Stimulated activated CD4-positive, alpha-beta T cell treated with anti-CD3 and anti-CD28 coated beads, Interleukin-1b, Interleukin-23, amount 100 ng/mL, for 48 hours (primary cell): ENCODE results near the gene CDX1.

Experiments used
- DNase-seq: peaks from one replicate; pipeline ENCODE4 v3.0.0-alpha.2; 2020

CDX1 gene

GRCh38 chr5:150184990-150185912, 18.7 kb downstream of the CDX1 start:
- no peak for DNase-seq

- DNase-seq, result no peak
These were observed 19.6 kb downstream of the CDX1 start for GRCh38 chr5:150186137-150186536.

- no peak for DNase-seq
These were observed 20.3 kb downstream of the CDX1 start for GRCh38 chr5:150186897-150187296.

DNA sequence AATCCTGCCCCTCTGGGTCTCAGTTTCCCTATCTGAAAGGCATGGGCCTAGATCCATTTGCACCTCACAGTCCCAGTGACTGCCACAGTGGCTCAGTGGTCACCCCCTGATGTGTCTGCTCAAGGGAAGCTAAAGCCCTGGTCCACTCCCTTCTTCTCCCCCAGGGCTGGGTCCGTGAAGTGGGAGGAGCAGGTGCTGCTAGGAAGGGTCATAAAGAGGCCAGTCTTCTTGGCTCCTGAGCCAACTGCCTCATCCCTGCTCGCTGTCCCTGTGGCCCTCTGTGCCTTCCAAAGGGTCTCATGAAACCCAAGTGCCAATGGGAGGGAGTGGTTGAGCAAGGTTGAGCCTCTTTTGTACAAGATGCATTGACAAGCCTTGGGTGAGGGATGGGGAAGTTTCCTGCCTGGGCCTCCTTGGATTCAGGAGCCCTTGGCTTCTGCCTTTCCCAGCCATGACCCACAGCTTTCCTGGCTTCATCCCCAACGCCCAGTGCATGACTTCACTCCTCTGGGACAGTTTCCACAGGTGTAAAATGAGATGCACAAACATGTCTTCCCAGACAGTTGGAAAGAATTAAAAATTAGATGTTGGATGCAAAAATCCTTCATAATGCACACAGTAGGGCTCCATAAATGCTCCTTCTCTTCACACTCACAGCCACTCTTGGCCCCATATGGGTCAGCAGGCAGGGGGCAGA, 21.7 kb downstream of the CDX1 start:
- no peak for DNase-seq

DNA sequence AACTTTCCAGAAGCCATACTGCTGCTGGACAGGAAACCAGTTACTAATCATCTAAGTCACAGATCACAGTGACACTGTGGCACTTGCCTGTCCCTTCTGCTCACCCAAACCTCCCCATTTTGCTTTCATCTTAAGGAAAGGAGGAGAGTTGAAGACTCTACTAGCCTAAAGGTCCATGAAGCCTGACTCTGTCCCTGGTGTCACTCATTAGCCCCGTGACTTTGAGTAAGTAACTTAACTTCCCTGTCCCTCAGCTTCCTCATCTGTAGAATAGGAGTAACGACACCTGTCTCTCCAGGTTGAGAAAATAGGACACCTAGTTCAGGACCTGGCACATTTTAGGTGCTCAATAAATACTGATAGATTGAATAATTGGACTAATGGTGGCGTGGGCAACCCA, 22.7 kb downstream of the CDX1 start:
- no peak for DNase-seq

DNA sequence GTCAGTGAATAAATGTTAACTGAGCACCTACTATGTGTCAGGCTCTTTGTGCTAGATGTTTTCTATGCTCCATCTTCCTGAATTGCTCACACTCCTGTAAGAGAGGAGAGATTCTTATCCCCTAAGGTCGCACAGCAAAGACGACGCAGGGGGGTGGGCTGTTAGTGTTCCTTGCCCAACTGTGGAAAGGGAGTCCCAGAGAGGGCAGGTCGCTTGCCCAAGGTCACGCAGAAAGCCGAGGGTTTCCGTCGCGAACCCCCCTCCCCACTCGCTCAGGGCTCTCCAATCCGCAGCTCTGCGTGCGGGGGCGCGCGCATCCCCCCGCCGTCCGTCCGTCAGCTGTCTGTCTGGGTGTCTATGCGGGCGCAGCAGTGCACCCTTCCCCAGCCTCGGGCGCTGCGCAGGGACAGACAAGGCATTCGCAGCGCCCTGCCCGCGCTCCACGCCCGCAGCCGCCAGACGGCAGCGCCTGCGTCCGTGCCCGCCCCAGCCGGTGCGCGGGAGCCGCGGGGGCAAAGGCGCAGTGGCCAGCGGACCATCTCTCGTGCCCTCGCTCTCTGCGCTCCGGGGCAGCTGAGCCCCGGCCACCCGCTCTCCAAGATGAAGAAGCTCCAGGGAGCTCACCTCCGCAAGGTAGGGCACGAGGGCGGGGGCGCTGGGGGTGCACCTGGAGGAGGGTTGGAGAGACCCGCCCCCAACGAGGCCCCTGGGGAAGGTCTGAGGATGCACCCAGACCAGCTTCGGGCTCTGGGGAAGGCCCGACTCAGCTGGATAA, 23.3 kb downstream of the CDX1 start, which contains the start of gene SLC6A7:
TSS of gene SLC6A7 (plus strand) at position 335 of the 775 bp plus-strand sequence. CDS start at position 601, 266 bp downstream.
- DNase-seq, result no peak

DNA sequence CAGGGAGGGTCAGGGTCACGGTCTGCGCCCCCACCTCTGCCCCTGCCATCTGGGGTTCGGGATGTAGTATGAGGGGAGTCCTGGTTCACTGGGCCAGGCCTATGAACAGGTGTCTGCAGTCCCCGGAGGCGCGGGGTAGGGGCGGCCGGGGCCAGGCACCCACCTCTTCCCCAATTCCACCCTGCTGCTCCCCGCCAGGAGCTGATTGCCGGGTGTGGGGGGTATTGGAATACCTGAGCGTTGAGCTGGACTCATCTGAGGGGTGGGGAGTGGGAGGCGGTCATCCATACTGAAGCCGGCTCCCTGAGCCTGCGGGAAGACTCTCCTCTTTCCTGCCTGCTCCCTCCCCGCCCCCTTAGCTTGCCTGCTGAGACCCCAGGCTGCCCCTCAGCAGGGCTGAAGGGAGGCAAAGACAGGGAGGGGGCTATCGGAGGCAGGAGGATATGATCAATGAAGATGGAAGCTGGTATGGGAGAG, 24.0 kb downstream of the CDX1 start:
- no peak for DNase-seq

DNA sequence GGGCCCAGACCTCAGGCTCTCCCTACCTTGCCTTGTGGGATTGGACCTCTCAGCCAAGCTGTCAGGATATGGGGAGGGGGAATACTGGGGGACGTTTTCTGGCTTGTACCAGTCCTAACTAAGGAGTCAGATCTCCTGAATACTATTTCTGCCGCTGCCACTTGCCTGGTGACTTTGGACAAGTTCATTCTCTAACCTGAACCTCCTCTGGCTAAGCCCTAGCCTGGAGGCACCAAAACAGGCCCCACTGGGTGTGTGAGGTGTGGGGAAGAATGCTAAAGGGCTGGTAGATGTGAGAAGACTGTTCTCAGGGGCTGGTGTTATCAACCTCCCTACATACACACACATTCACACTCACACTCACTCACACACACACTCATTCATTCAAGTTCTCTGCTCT, 24.4 kb downstream of the CDX1 start:
- no peak for DNase-seq

GRCh38 chr5:150192462-150192861, 25.9 kb downstream of the CDX1 start:
- no peak for DNase-seq

DNA sequence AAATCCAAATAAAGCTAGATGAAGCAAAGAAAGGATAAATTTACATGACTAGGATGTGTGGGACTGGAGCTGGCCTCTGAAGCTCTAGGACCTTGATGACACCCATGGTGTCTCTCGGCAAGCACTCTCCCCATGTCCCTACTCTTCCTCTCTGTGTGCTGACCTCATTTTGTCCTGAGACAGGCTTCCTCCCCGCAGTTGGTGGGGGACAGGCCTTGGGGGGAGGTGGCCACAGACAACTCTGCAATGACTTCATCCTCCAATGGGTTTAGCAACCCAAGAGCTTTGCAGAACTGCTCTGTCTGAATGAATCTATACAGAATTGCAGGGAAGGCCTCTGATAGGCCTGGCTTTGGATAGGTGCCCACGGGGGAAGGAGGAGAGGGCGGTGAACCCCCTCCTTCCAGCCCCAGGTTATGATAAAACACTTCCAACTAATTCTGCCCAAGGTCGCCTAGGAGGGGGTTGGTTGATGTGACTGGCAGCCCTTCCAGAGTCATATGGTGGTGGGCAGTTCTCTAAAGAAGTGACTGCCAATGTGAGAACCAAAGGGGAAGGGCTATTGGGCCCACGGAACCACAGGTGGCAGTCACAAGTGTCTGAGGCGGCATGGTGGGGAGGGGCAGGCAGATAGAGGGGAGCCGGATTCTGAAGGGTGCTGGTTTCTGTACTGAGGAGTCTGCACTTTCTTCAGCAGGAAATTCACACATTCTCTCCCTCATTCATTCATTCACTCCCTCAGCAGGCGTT, 29.3 kb downstream of the CDX1 start:
- no peak for DNase-seq

GRCh38 chr5:150196514-150196913, 29.9 kb downstream of the CDX1 start:
- DNase-seq, result no peak

GRCh38 chr5:150196986-150197385, 30.4 kb downstream of the CDX1 start:
- no peak for DNase-seq

GRCh38 chr5:150197476-150197875, 30.9 kb downstream of the CDX1 start:
- DNase-seq, result no peak

DNA sequence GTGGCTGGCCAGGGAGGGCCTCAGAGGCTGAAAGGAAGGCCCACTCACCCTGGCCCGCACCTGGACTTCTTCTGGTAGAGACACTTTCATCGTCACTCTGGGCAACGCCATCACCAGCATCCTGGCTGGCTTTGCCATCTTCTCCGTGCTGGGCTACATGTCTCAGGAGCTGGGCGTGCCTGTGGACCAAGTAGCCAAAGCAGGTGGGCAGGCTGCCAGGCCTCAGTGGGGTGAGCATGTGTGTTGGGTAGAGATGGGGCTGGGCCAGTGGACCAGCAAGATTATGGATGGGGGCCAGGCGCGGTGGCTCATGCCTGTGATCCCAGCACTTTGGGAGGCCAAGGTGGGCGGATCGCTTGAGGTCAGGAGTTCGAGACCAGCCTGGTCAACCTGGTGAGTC, 35.9 kb downstream of the CDX1 start:
- no peak for DNase-seq

DNA sequence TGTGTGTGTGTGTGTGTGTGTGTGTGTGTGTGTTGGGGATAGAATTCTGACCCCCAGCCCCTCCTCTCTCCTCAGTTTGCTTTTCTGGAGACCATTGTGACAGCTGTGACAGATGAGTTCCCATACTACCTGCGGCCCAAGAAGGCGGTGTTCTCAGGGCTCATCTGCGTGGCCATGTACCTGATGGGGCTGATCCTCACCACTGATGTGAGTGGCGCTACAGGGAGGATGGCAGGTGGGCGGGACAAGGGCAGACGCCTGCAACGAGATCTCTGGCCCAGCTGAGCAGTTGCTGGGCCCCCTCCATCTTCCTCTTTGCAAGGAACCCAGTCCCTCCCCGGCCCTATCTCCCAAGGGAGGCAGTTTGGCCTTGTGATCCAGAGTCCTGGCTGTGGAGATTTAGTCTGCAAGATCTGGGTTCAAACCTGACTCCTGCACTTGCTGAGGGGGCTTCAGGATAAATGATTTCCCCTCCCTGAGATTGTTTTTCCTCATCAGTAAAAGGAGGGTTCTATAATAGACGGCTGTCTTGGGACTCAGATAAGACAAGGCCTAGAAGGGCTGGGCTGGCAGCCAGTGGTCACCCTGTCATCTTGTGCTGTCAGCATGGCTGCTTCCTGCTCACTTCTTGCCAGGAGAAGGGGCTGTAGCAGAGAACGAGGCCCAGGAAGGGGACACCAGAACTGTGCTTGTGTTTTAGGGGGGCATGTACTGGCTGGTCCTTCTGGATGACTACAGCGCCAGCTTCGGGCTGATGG, 37.4 kb downstream of the CDX1 start:
- no peak for DNase-seq

DNA sequence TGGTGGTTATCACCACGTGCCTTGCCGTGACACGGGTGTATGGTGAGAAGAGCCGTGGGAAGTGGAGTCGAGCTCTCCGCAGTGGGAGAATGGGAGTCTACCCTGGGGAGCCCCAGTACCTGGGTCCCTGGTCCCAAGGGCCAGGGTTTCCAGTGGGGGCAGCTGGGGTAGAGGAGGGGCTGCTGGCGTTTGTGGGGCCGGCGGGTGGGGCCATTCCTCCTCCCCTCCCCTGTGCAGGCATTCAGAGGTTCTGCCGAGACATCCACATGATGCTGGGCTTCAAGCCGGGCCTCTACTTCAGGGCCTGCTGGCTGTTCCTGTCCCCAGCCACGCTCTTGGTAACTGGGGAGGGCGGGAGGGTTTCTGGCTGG, 38.0 kb downstream of the CDX1 start:
- no peak for DNase-seq

GRCh38 chr5:150206098-150206778, 39.7 kb downstream of the CDX1 start:
- DNase-seq, result no peak

DNA sequence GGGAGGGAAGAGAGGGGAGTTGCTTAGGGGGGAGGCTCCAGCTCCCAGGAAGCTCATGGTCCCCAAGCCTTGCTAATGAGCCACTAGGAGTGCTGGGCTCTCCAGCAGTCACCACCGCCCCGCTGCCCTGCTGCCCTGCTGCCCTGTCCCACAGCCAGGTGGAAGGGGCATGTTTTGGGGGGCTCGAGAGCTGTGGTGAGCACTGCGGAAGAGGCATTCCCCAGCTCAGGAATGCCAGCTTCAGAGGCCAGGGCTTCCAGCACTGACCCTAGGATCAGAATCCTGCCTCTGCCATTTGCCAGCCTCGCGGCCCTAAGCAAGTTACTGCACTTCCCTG, 40.2 kb downstream of the CDX1 start:
- no peak for DNase-seq

DNA sequence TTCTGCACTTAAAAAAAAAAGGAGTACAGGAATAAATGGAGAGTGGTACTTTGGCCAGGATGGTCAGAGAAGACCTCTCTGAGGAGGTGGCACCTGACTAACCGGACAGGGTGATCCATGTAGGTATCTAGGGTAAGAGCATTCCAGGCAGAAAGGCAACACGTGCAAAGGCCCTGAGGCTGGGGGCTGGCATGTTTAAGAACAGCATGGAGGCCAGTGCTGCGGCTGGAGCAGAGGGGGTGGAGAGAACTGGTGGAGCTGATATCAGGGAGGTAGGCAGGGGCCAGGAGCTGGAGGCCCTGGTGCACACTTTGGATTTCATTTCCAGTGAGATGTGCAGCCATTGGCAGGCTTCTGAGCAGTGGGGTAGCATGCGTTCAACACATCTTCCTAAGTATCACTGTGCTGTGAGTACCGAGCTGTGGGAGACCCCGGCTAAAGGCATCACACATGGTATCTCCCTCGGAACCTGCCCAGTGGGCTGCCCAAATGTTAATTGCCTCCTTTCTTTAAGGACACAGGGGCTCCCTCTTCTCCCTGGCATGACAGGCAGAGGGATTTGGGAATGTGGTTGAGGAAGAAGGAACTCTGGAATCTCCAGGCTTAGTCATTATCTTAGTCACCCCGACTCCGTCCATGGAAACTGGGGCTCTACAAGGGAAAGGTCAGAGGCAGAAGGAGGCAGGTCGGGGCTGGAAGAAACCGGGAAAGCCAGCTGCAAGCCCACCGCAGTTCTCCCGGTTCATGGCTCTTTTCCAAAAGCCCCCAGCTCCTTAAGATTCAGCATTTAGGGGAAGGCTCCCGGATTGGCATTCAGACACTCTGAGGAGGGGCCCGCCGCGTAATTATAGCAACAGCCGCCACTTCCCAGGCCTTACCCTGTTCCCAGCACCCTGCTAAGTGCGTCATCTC, 41.9 kb downstream of the CDX1 start:
- no peak for DNase-seq

DNA sequence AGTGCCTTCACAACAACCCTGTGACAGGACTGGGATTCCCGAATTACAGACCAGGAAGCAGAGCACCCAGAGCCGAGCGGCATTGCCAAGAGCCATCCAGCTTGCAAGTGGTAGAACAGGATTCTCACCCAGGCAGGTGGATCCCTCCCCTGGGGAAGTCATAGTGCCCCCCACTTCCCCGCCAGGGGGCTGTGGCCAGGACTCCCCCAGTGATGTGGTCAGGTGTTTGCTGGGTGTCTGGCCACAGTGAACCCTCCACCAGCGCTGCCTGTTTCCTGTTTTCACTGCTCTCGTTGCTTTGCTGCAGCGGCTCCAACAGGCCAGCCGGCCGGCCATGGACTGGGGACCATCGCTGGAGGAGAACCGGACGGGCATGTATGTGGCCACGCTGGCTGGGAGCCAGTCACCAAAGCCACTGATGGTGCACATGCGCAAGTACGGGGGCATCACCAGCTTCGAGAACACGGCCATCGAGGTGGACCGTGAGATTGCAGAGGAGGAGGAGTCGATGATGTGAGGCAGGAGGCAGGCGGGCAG, 42.6 kb downstream of the CDX1 start:
- no peak for DNase-seq
